HepG2 (cell line): ENCODE data around the gene STK40. TPM values are rescaled to one million over a fixed set of nuclear protein-coding genes. Genes with fewer than 3 reads are reported as not detected.
A peak's percentile ranks its signal among the peaks of the same experiment; 100 is the strongest.

Experiments
- CHD2 ChIP-seq: IDR thresholded peaks from 2 replicates; pipeline ENCODE4 v1.6.1; 2011; ENCODE audit warnings: low read depth, low read length, improper control_type of control experiment
- DZIP1 ChIP-seq: sonication (generic); formaldehyde crosslinking; IDR thresholded peaks from 2 replicates; pipeline ENCODE4 v1.5.0; 2020; ENCODE audit warnings: mild to moderate bottlenecking, missing genetic modification reagents
- GMEB2 ChIP-seq: IDR thresholded peaks from 2 replicates; pipeline ENCODE4 v1.6.1; 2016; ENCODE audit warnings: missing biosample characterization, missing genetic modification reagents, low read depth
- HOXD1 ChIP-seq: sonication (generic); formaldehyde crosslinking; IDR thresholded peaks from 2 replicates; pipeline ENCODE4 v1.5.0; 2020; ENCODE audit warnings: missing genetic modification reagents
- JARID2 ChIP-seq: sonication (generic); formaldehyde crosslinking; IDR thresholded peaks from 2 replicates; pipeline ENCODE4 v1.8.1; 2023; ENCODE audit warnings: missing genetic modification reagents, inconsistent platforms; ENCODE audit not compliant: insufficient replicate concordance
- JUN ChIP-seq: sonication (generic); formaldehyde crosslinking; IDR thresholded peaks from 2 replicates; pipeline ENCODE4 v1.4.0; 2020; ENCODE audit warnings: mild to moderate bottlenecking, missing genetic modification reagents
- KDM4B ChIP-seq: sonication (generic); formaldehyde crosslinking; IDR thresholded peaks from 2 replicates; pipeline ENCODE4 v1.4.0; 2020; ENCODE audit warnings: missing genetic modification reagents
- KLF9 ChIP-seq: IDR thresholded peaks from 2 replicates; pipeline ENCODE4 v1.6.1; 2016; ENCODE audit warnings: low read depth
- NFE2L1 ChIP-seq: sonication (generic); formaldehyde crosslinking; IDR thresholded peaks from 2 replicates; pipeline ENCODE4 v1.4.0; 2020; ENCODE audit warnings: missing genetic modification reagents, mild to moderate bottlenecking, borderline replicate concordance
- PAX8 ChIP-seq: sonication (generic); formaldehyde crosslinking; IDR thresholded peaks from 2 replicates; pipeline ENCODE4 v1.8.0; 2022; ENCODE audit warnings: mild to moderate bottlenecking, missing genetic modification reagents, borderline replicate concordance
- RNF2 ChIP-seq: fragments of 450-650 bp; conservative IDR thresholded peaks from 2 replicates; pipeline ENCODE4 v1.6.1; 2016; ENCODE audit warnings: low read depth
- SRSF9 ChIP-seq: fragments of 200-400 bp; formaldehyde crosslinking; IDR thresholded peaks from 2 replicates; pipeline ENCODE4 v1.6.1; 2018; ENCODE audit warnings: borderline replicate concordance, mild to moderate bottlenecking, low read depth, low read length; ENCODE audit not compliant: insufficient read depth, poor library complexity, severe bottlenecking
- SSRP1 ChIP-seq: IDR thresholded peaks from 2 replicates; pipeline ENCODE4 v1.6.1; 2016; ENCODE audit warnings: control low read depth
- ZBTB1 ChIP-seq: sonication (generic); formaldehyde crosslinking; IDR thresholded peaks from 2 replicates; pipeline ENCODE4 v1.4.0; 2020; ENCODE audit warnings: missing genetic modification reagents, borderline replicate concordance
- ZHX2 ChIP-seq, 2 experiments: sonication (generic) in 1 of 2; formaldehyde crosslinking in 1 of 2; IDR thresholded peaks; 2 replicates each; pipeline versions ENCODE4 v1.6.1 to v1.9.0; 2014 to 2022; ENCODE audit warnings: antibody characterized with exemption in 1 of 2, borderline replicate concordance in 1 of 2, inconsistent platforms in 1 of 2, low read depth in 1 of 2, missing genetic modification reagents in 1 of 2
- ZNF232 ChIP-seq: sonication (generic); formaldehyde crosslinking; IDR thresholded peaks from 2 replicates; pipeline ENCODE4 v1.4.0; 2020; ENCODE audit warnings: missing genetic modification reagents, borderline replicate concordance
- ZNF343 ChIP-seq: sonication (generic); formaldehyde crosslinking; IDR thresholded peaks from 2 replicates; pipeline ENCODE4 v1.4.0; 2020; ENCODE audit warnings: mild to moderate bottlenecking, missing genetic modification reagents
- ZNF580 ChIP-seq: IDR thresholded peaks from 2 replicates; pipeline ENCODE4 v1.6.1; 2016; ENCODE audit warnings: low read depth, borderline replicate concordance
- ZSCAN9 ChIP-seq: IDR thresholded peaks from 2 replicates; pipeline ENCODE4 v1.6.1; 2016; ENCODE audit warnings: borderline replicate concordance
- polyA plus RNA-seq, 8 experiments: library from polyadenylated mRNA; depleted of rRNA in 3 of 8; stranded (reverse) in 7 of 8; unstranded in 1 of 8; fragments of >200 nt; fragmentation: Illumina TruSeq in 4 of 8; extraction: Trizol in 4 of 8; gene quantifications; 2 replicates each; pipeline versions ENCODE4 v1.2.1 to v1.2.3, GENCODE V29; 2011 to 2016; ENCODE audit warnings: low read depth in 4 of 8, missing spikeins in 1 of 8, mixed read lengths in 1 of 8; ENCODE audit not compliant: insufficient read depth in 1 of 8
- total RNA-seq, 5 experiments: library from RNA; depleted of rRNA; stranded (reverse); fragments of >200 nt; fragmentation: Illumina TruSeq; extraction: Trizol; gene quantifications; 2 replicates each; pipeline ENCODE4 v1.2.3, GENCODE V29; 2016; ENCODE audit warnings: low read depth in 1 of 5

The STK40 gene
- total and polyA plus RNA-seq, 2 of the 13 experiments (the other 11 are each of a cell fraction or from before 2014, with no cell fraction given): 33.8 to 35.1 TPM

- TF ChIP-seq ZHX2 (IDR thresholded peaks at IDR 0.05; ENCODE audit: low read depth) (peak; percentile 49; the same call in 1 of the 2 replicates), ZHX2 (CRISPR knock-in tag; IDR thresholded peaks at IDR 0.05; ENCODE audit: borderline replicate concordance) (no peak), ZNF343 (no peak), JARID2 (CRISPR knock-in tag) (no peak), NFE2L1 (CRISPR knock-in tag) (no peak), ZBTB1 (no peak), SRSF9 (no peak), SSRP1 (CRISPR knock-in tag) (peak; percentile 65; the same call in 1 of the 2 replicates), ZNF232 (CRISPR knock-in tag) (no peak), DZIP1 (no peak), CHD2 (no peak), GMEB2 (CRISPR knock-in tag) (no peak), HOXD1 (CRISPR knock-in tag) (no peak; the same call in none of the 2 replicates), JUN (CRISPR knock-in tag) (no peak), RNF2 (peak; percentile 67; the same call in 1 of the 2 replicates), KDM4B (CRISPR knock-in tag) (peak; percentile 23; the same call in 1 of the 2 replicates), ZSCAN9 (CRISPR knock-in tag) (0 out of 2 replicates have a peak, but pooled peaks have one; percentile 88), KLF9 (CRISPR knock-in tag) (no peak), PAX8 (CRISPR knock-in tag) (no peak), ZNF580 (CRISPR knock-in tag) (peak; percentile 62; the same call in 1 of the 2 replicates)
Measured at GRCh38 chr1:36400825-36401601, 15.3 kb upstream of the STK40 start (continued).
